ENCODE results near the gene VIPR1.
A peak's percentile ranks its signal among the peaks of the same experiment; 100 is the strongest.

The VIPR1 gene

DNA sequence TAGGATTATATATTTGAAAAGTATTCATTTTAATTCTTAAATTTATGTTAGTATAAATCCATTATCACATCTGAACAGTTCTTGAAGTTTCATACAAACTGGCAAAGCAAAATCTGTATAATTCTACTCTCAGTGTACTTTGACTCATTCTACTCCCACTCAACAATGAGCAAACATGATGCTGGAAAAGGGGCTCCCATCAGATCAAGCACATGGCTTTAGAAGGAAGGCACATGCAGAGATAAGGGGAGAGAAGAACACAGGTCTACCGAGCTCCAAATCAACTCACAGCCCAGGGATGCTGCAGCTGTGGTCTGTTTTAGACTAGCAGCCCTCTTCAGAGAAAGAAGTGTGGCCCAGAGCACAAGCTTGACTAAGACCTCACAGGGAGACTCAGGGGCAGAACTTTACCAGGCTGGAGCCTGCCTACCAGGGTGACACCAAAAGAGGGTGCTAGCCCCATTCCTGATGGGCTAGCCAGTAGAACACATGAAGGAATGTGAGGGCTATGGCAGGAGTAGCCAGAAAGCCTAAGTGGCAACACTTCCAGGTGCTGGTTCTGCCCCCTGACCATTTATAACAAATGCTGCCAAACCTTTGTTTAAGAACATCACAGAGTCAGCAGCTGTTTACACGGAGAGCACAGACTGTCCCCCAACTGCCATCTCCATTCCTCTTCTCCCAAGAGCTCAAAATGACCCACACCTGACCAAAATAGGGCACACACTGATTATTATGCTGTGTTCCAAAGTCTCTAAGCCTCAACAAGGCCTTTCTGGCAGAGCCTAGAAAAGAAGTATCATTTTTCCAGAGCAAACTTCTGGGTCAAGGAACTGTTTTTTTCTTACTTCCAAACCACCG, 59.8 kb downstream of the VIPR1 start (continued):
- TF ChIP-seq SETDB1 (IDR thresholded peaks at IDR 0.05; ENCODE audit: insufficient read length, low read length) (no peak), ZFHX2 (tag by site-specific recombination; conservative IDR thresholded peaks at IDR 0.05) (no peak), ZNF792 (tag by site-specific recombination; IDR thresholded peaks at IDR 0.05) (no peak), OVOL3 (tag by site-specific recombination; IDR thresholded peaks at IDR 0.05) (no peak), HOXD13 (CRISPR knock-in tag; IDR thresholded peaks at IDR 0.05; ENCODE audit: borderline replicate concordance) (no peak)

GRCh38 chr3:42569593-42570142, 67.2 kb downstream of the VIPR1 start:
- peaks cover 10 to 66% of the 10 kb centered on the region in 2 experiments for H3K36me3 ChIP-seq (ENCODE audit: control insufficient read depth in 2 of 2, insufficient read depth in 1 of 2, low read length in 2 of 2)
- CTCF ChIA-PET, result no interaction called here
- H3K4me1 ChIP-seq (ENCODE audit: control insufficient read depth, insufficient read depth, low read length), result no peaks in the 10 kb centered on the region
- POLR2A ChIA-PET, result interaction anchor here (1.0 kb wide), 1 partner anchor 31 kb away, joined by 3 read pairs; the partner anchor contains the start of gene NKTR
- no peak for TF ChIP-seq ZNF530 (tag by site-specific recombination; IDR thresholded peaks at IDR 0.05; ENCODE audit: low read depth)
- no peak for TF ChIP-seq ZNF704 (tag by site-specific recombination; IDR thresholded peaks at IDR 0.05)
- TF ChIP-seq SP7 (tag by site-specific recombination; IDR thresholded peaks at IDR 0.05), result peak; percentile 87
- no peak overlapping the region for H3K27ac ChIP-seq (ENCODE audit: extremely low read depth, low read depth, low read length)
- H3K9me3 ChIP-seq (ENCODE audit: control insufficient read depth, insufficient read depth, low read depth, low read length), result no peaks in the 10 kb centered on the region
- H3K4me3 ChIP-seq (ENCODE audit: low read depth, low read length), result no peak overlapping the region

GRCh38 chr3:42572278-42572677, 69.8 kb downstream of the VIPR1 start:
- Histone ChIP-seq H3K36me3 (ENCODE audit: control insufficient read depth in 2 of 2, insufficient read depth in 1 of 2, low read length in 2 of 2) (peaks cover 18 to 56% of the 10 kb centered on the region in 2 experiments; a peak in 2 of 3 replicates), H3K4me1 (ENCODE audit: control insufficient read depth, insufficient read depth, low read length) (no peaks in the 10 kb centered on the region), H3K9me3 (ENCODE audit: control insufficient read depth, insufficient read depth, low read depth, low read length) (no peaks in the 10 kb centered on the region), H3K4me3 (ENCODE audit: low read depth, low read length) (no peak overlapping the region), H3K27ac (ENCODE audit: extremely low read depth, low read depth, low read length) (no peak overlapping the region)
- ChIA-PET CTCF (interaction anchor here (0.6 to 1.5 kb wide), 14 partner anchors 10 to 413 kb away, joined by 3 to 5 read pairs (median 4); partner anchors contain the start of gene SEC22C), POLR2A (no interaction called here)
- TF ChIP-seq ZNF514 (tag by site-specific recombination; IDR thresholded peaks at IDR 0.05) (no peak), ZNF248 (tag by site-specific recombination; IDR thresholded peaks at IDR 0.05) (no peak), MYNN (tag by site-specific recombination; IDR thresholded peaks at IDR 0.05; ENCODE audit: borderline replicate concordance) (no peak), GLIS2 (tag by site-specific recombination; IDR thresholded peaks at IDR 0.05) (no peak), ZNF423 (tag by site-specific recombination; IDR thresholded peaks at IDR 0.05) (no peak), HIC1 (tag by site-specific recombination; IDR thresholded peaks at IDR 0.05) (no peak), WT1 (tag by site-specific recombination; IDR thresholded peaks at IDR 0.05) (no peak), ZNF510 (tag by site-specific recombination; IDR thresholded peaks at IDR 0.05; ENCODE audit: insufficient replicate concordance) (no peak), GLIS1 (tag by site-specific recombination; IDR thresholded peaks at IDR 0.05) (0 out of 2 replicates have a peak, but pooled peaks have one; percentile 9), ZBTB21 (tag by site-specific recombination; IDR thresholded peaks at IDR 0.05) (no peak), ZNF660 (tag by site-specific recombination; IDR thresholded peaks at IDR 0.05) (no peak), ZNF677 (tag by site-specific recombination; IDR thresholded peaks at IDR 0.05) (no peak), GLI4 (tag by site-specific recombination; IDR thresholded peaks at IDR 0.05) (no peak), ZNF146 (tag by site-specific recombination; IDR thresholded peaks at IDR 0.05) (no peak)
- TF ChIP-seq, protein P1, sequence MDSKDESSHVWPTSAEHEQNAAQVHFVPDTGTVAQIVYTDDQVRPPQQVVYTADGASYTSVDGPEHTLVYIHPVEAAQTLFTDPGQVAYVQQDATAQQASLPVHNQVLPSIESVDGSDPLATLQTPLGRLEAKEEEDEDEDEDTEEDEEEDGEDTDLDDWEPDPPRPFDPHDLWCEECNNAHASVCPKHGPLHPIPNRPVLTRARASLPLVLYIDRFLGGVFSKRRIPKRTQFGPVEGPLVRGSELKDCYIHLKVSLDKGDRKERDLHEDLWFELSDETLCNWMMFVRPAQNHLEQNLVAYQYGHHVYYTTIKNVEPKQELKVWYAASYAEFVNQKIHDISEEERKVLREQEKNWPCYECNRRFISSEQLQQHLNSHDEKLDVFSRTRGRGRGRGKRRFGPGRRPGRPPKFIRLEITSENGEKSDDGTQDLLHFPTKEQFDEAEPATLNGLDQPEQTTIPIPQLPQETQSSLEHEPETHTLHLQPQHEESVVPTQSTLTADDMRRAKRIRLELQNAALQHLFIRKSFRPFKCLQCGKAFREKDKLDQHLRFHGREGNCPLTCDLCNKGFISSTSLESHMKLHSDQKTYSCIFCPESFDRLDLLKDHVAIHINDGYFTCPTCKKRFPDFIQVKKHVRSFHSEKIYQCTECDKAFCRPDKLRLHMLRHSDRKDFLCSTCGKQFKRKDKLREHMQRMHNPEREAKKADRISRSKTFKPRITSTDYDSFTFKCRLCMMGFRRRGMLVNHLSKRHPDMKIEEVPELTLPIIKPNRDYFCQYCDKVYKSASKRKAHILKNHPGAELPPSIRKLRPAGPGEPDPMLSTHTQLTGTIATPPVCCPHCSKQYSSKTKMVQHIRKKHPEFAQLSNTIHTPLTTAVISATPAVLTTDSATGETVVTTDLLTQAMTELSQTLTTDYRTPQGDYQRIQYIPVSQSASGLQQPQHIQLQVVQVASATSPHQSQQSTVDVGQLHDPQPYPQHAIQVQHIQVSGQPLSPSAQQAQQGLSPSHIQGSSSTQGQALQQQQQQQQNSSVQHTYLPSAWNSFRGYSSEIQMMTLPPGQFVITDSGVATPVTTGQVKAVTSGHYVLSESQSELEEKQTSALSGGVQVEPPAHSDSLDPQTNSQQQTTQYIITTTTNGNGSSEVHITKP (tag by site-specific recombination; IDR thresholded peaks at IDR 0.05), result no peak
- TF ChIP-seq, protein P2, sequence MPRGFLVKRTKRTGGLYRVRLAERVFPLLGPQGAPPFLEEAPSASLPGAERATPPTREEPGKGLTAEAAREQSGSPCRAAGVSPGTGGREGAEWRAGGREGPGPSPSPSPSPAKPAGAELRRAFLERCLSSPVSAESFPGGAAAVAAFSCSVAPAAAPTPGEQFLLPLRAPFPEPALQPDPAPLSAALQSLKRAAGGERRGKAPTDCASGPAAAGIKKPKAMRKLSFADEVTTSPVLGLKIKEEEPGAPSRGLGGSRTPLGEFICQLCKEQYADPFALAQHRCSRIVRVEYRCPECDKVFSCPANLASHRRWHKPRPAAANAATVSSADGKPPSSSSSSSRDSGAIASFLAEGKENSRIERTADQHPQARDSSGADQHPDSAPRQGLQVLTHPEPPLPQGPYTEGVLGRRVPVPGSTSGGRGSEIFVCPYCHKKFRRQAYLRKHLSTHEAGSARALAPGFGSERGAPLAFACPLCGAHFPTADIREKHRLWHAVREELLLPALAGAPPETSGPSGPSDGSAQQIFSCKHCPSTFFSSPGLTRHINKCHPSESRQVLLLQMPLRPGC (tag by site-specific recombination; IDR thresholded peaks at IDR 0.05), result no peak
